Pancreas (tissue), 10 donors: Measurements from ENCODE around the gene DPPA5. TPM values are rescaled to one million over a fixed set of nuclear protein-coding genes. Genes with fewer than 3 reads are reported as not detected.
"Not testable (repeated sequence)": the region's sequence is repeated elsewhere in the genome, so short reads cannot be mapped to it uniquely, and the experiment has no call there.

Experiments
- ATAC-seq, 4 donors: fragments of 200-7000 bp; cut with Tn5 transposase; one replicate each; pipeline versions ENCODE4 v1.8.0 to v1.9.1; 2020; ENCODE audit warnings: mild to moderate bottlenecking in 4 of 4, moderate library complexity in 4 of 4
- DNase-seq, 6 donors: peaks; one replicate each; pipeline ENCODE4 v3.0.0-alpha.2; 2020
- FAIRE-seq: peaks from 2 replicates; lab custom pipeline; 2012; peaks lifted over from hg19 to GRCh38; lab: Jason Lieb, UNC
- H3K27ac ChIP-seq, 4 donors: fragments of 200-600 bp; sonication (generic); 1 replicate in 3 of 4; 2 replicates in 1 of 4; pipeline versions ENCODE4 v1.5.0 to v1.8.0; 2020
- H3K27me3 ChIP-seq, 4 donors: fragments of 200-600 bp; one replicate each; pipeline ENCODE4 v1.8.0; 2021
- H3K36me3 ChIP-seq, 3 donors: fragments of 200-600 bp; sonication (generic) in 1 of 3; one replicate each; pipeline versions ENCODE4 v1.5.0 to v1.8.0; 2020 to 2021
- H3K4me1 ChIP-seq, 3 donors: fragments of 200-600 bp; one replicate each; pipeline ENCODE4 v1.8.0; 2021
- H3K4me3 ChIP-seq, 4 donors: fragments of 200-600 bp; sonication (generic) in 2 of 4; one replicate each; pipeline versions ENCODE4 v1.5.0 to v1.8.0; 2020 to 2021
- H3K9me3 ChIP-seq, 4 donors: fragments of 200-600 bp; one replicate each; pipeline ENCODE4 v1.8.0; 2021
- CTCF ChIP-seq, 4 donors: fragments of 200-600 bp; sonication (generic) in 3 of 4; IDR thresholded peaks; one replicate each; pipeline versions ENCODE4 v1.5.0 to v1.8.0; 2021; ENCODE audit warnings: antibody characterized with exemption in 4 of 4
- WGBS, 2 donors: extraction: QIAGEN DNeasy Blood & Tissue Kit; methylation state at CpG; one replicate each; pipeline ENCODE4 v1.1.7; 2013; 5-methylcytosine and 5-hydroxymethylcytosine counted together
- intact Hi-C, 3 donors: fragments of 100-400 bp; cut with DNase I; formaldehyde crosslinking; loops; one replicate each; pipeline versions ENCODE4 v1.11.1 to v1.14.2; 2022
- polyA plus RNA-seq, 2 donors: library from polyadenylated mRNA; stranded (reverse); fragments of 200-250 nt; gene quantifications; one replicate each; pipeline ENCODE4 v1.2.3, GENCODE V29; 2013
- total RNA-seq, 6 donors: library from RNA; stranded (reverse); fragmentation: NEBNext Ultra II Directional in 4 of 6; extraction: Animal tissue kit (Norgen Biotek cat#: 25700) in 4 of 6; gene quantifications; one replicate each; pipeline versions ENCODE4 v1.2.1 to v1.2.4, GENCODE V29; 2021 to 2023
- donor health status: healthy with polysubstance abuse.
- donor health status: DM: no; HTN: no; CAD: no; lungs with moderate emphysema.
- donor health status: DM: no; HTN: no; CAD: no.
- donor health status: control.
- donor health status: control.
- donor health status: Bipolar disorder and iron deficiency.
- donor health status: DM: yes; HTN: yes; CAD: no.
- donor health status: DM: no; HTN: no; CAD: no.
- donor health status: DM: no; HTN: no; CAD: no.
- donor health status: DM: yes; HTN: yes; CAD: no.

The DPPA5 gene
- total and polyA plus RNA-seq, 8 donors: not detected

DNA sequence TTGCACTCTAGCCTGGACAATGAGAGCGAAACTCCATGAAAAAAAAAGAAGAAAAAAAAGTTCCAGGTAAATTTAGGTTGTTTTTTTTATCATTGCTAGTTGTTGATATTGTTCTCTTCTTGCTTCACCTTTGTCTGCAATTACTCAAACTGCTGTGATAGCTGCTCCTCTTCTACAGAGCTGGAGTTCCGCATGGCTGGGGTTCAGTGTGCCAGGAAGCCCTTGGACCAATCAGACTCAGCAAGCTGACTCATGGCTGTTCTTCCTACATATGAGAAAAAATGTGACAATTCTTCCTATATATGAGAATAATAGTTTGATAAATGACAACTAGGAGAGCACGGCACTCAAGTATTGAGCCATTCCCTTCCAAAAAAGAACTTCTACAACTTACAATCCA lies 28.4 kb downstream of the DPPA5 start:
- ATAC-seq: no peak
- Histone ChIP-seq H3K4me3 (no peak overlapping the region), H3K36me3 (no peaks in the 10 kb centered on the region), H3K4me1 (no peaks in the 10 kb centered on the region), H3K27me3 (no peaks in the 10 kb centered on the region), H3K9me3 (no peaks in the 10 kb centered on the region), H3K27ac (no peak overlapping the region)
- FAIRE-seq: no peak
- no peak for TF ChIP-seq CTCF (IDR thresholded peaks at IDR 0.05)
- intact Hi-C loops: no loop called here
- WGBS, 2 donors: 86 to 87% methylated on average over 3 of the region's 3 CpGs
- no peak for DNase-seq

GRCh38 chr6:73323323-73323722 lies 30.8 kb downstream of the DPPA5 start:
- Histone ChIP-seq H3K4me3 (no peak overlapping the region), H3K9me3 (no peaks in the 10 kb centered on the region), H3K27me3 (no peaks in the 10 kb centered on the region), H3K27ac (no peak overlapping the region), H3K4me1 (no peaks in the 10 kb centered on the region), H3K36me3 (no peaks in the 10 kb centered on the region)
- ATAC-seq: no peak
- no peak for TF ChIP-seq CTCF (IDR thresholded peaks at IDR 0.05)
- intact Hi-C loops: no loop called here
- no peak for DNase-seq
- FAIRE-seq: no peak
- 80 to 86% methylated on average over 2 of the region's 2 CpGs for WGBS, 2 donors

- H3K4me3 ChIP-seq: no peak overlapping the region
- no peak for DNase-seq
Observed at GRCh38 chr6:73314577-73315492, 39.2 kb downstream of the DPPA5 start.

GRCh38 chr6:73310503-73310845 lies 43.6 kb downstream of the DPPA5 start:
- peak overlapping the region in 1 of 4 donors; percentile 63 for H3K27ac ChIP-seq

More at GRCh38 chr6:73314577-73315492, 39.2 kb downstream of the DPPA5 start:
- ATAC-seq (peak in 1 of 4 donors; percentile 4), FAIRE-seq (no peak)
- Histone ChIP-seq H3K9me3 (no peaks in the 10 kb centered on the region), H3K4me1 (no peaks in the 10 kb centered on the region), H3K27me3 (peaks cover 0 to 16% (median 0%) of the 10 kb centered on the region in 4 donors), H3K36me3 (no peaks in the 10 kb centered on the region), H3K27ac (no peak overlapping the region)
- no peak for TF ChIP-seq CTCF (IDR thresholded peaks at IDR 0.05)
- 18% methylated on average over 61 of the region's 61 CpGs for WGBS, 2 donors
- intact Hi-C loops: no loop called here

GRCh38 chr6:73309785-73310502 lies 44.1 kb downstream of the DPPA5 start:
- H3K36me3 ChIP-seq: no peaks in the 10 kb centered on the region
- peak; percentile 94 to 96 (median 96) for ATAC-seq
- peak overlapping the region; percentile 53 to 56 (median 55) for H3K4me3 ChIP-seq
- no peaks in the 10 kb centered on the region for H3K9me3 ChIP-seq
- peaks cover 0 to 7% (median 0%) of the 10 kb centered on the region in 4 donors for H3K27me3 ChIP-seq
- WGBS, 2 donors: 1% methylated on average over 59 of the region's 59 CpGs
- no peaks in the 10 kb centered on the region for H3K4me1 ChIP-seq
- H3K27ac ChIP-seq: peak overlapping the region in 2 of 4 donors; percentile 30 to 63
- no peak for FAIRE-seq
- DNase-seq: peak; percentile 57 to 86 (median 65)
- peak in 2 of 4 donors; percentile 12 to 22 for TF ChIP-seq CTCF (IDR thresholded peaks at IDR 0.05)
- intact Hi-C loops: no loop called here

More at GRCh38 chr6:73310503-73310845, 43.6 kb downstream of the DPPA5 start:
- peaks cover 0 to 10% (median 0%) of the 10 kb centered on the region in 4 donors for H3K27me3 ChIP-seq
- ATAC-seq, intact Hi-C loops, DNase-seq, FAIRE-seq, H3K4me1 ChIP-seq, H3K36me3 ChIP-seq, H3K9me3 ChIP-seq: not testable (repeated sequence)
- H3K4me3 ChIP-seq: peak overlapping the region; percentile 53 to 56 (median 55)
- WGBS, 2 donors: 4 to 10% methylated on average over 4 of the region's 4 CpGs
